Caco-2 (cell line): ENCODE data around the gene ZNF850. TPM values are rescaled to one million over a fixed set of nuclear protein-coding genes. Genes with fewer than 3 reads are reported as not detected.

Experiments
- Bru-seq: library from RNA; stranded (reverse); fragments of 400-500 nt; gene quantifications from one replicate; lab custom pipeline; 2021; lab: Mats Ljungman, UMichigan
- BruChase-seq, 2 experiments: library from RNA; stranded (reverse); fragments of 400-500 nt; gene quantifications; one replicate each; lab custom pipeline; 2021; lab: Mats Ljungman, UMichigan
- BruUV-seq: library from RNA; stranded (reverse); fragments of 400-500 nt; replicated peaks from 2 replicates; lab custom pipeline; 2021; lab: Mats Ljungman, UMichigan
- CTCF ChIA-PET: fragments of 300-600 bp; sonication (Branson Sonifier 250); formaldehyde crosslinking; loops from one replicate; lab custom pipeline; 2022; ENCODE audit warnings: antibody characterized with exemption; lab: Charles Lee
- POLR2A ChIA-PET: fragments of 300-600 bp; sonication (Branson Sonifier 250); formaldehyde crosslinking; loops from one replicate; lab custom pipeline; 2022; ENCODE audit warnings: antibody characterized with exemption; lab: Charles Lee
- DNase-seq, 2 experiments: peaks; one replicate each; pipeline versions ENCODE4 v3.0.0 to v3.0.0-alpha.2; 2020 to 2022
- H3K27me3 ChIP-seq: replicated peaks from 2 replicates; pipeline ENCODE4 v1.6.0; 2011; ENCODE audit warnings: low read length; ENCODE audit not compliant: control insufficient read depth, insufficient read depth
- H3K36me3 ChIP-seq: 2 replicates; pipeline ENCODE4 v1.5.1; 2011; ENCODE audit warnings: low read length; ENCODE audit not compliant: control insufficient read depth, insufficient read depth
- H3K4me1 ChIP-seq: fragments of 250-450 bp; sonication (Bioruptor Pico); 2 replicates; pipeline ENCODE4 v1.5.1; 2020; ENCODE audit warnings: mild to moderate bottlenecking
- H3K4me3 ChIP-seq: 2 replicates; pipeline ENCODE4 v1.5.1; 2011; ENCODE audit warnings: low read depth, mild to moderate bottlenecking, control low read depth, low read length
- H3K9me3 ChIP-seq: fragments of 250-450 bp; sonication (Bioruptor Pico); 2 replicates; pipeline ENCODE4 v1.5.1; 2020; ENCODE audit warnings: mild to moderate bottlenecking, moderate library complexity
- H3K27ac Mint-ChIP-seq: one replicate; pipeline ENCODE4 v1.8.0; 2022; ENCODE audit warnings: mixed read lengths; ENCODE audit not compliant: unreplicated experiment
- H3K27me3 Mint-ChIP-seq: one replicate; pipeline ENCODE4 v1.8.0; 2022; ENCODE audit warnings: mixed read lengths; ENCODE audit not compliant: insufficient read depth, unreplicated experiment
- H3K36me3 Mint-ChIP-seq: one replicate; pipeline ENCODE4 v1.8.0; 2022; ENCODE audit warnings: mild to moderate bottlenecking, mixed read lengths; ENCODE audit not compliant: insufficient read depth, unreplicated experiment
- H3K4me1 Mint-ChIP-seq: one replicate; pipeline ENCODE4 v1.8.0; 2022; ENCODE audit warnings: low read depth, mixed read lengths; ENCODE audit not compliant: unreplicated experiment
- H3K4me3 Mint-ChIP-seq: one replicate; pipeline ENCODE4 v1.8.0; 2022; ENCODE audit warnings: mild to moderate bottlenecking, moderate library complexity, mixed read lengths; ENCODE audit not compliant: unreplicated experiment
- H3K9me3 Mint-ChIP-seq: one replicate; pipeline ENCODE4 v1.8.0; 2022; ENCODE audit warnings: mixed read lengths; ENCODE audit not compliant: unreplicated experiment
- intact Hi-C: fragments of 100-400 bp; cut with micrococcal nuclease; formaldehyde crosslinking; loops from one replicate; pipeline ENCODE4 v1.10.0; 2022; ENCODE audit not compliant: unreplicated experiment
- long read RNA-seq: library from polyadenylated mRNA; stranded (forward); transcript quantifications from one replicate; pipeline ENCODE4 v2.0.0, GENCODE V29; 2022
- total RNA-seq: library from RNA; stranded (reverse); gene quantifications from 2 replicates; pipeline ENCODE4 v1.2.3, GENCODE V29; 2022
- TF ChIP-seq, protein P1 (sequence below), 2 experiments: fragments of 200-600 bp in 1 of 2; IDR thresholded peaks; 1 replicate in 1 of 2; 2 replicates in 1 of 2; pipeline versions ENCODE4 v1.5.1 to v1.8.0; 2011 to 2022; ENCODE audit warnings: antibody characterized with exemption in 1 of 2, control low read depth in 1 of 2, inconsistent platforms in 1 of 2, low read depth in 1 of 2, low read length in 1 of 2, mild to moderate bottlenecking in 1 of 2, moderate library complexity in 1 of 2; ENCODE audit not compliant: insufficient read depth in 1 of 2, severe bottlenecking in 1 of 2, unreplicated experiment in 1 of 2

ZNF850 gene
- 7.2 and 7.8 TPM in 2 replicates for total RNA-seq
- Bru-seq, nascent RNA, result percentile 56 among the genes with signal in this experiment
- BruChase-seq, experiment 1, labeled RNA remaining after a 2-hour chase, result percentile 66 among the genes with signal in this experiment
- BruChase-seq, experiment 2, labeled RNA remaining after a 6-hour chase, result percentile 58 among the genes with signal in this experiment
- long read RNA-seq, full-length matches to known transcripts, result 1 of 1 reads
- long read RNA-seq, partial matches to known transcripts, result 0 of 1 reads
- long read RNA-seq, other reads (novel, unspliced or antisense), result 0 of 1 reads

DNA sequence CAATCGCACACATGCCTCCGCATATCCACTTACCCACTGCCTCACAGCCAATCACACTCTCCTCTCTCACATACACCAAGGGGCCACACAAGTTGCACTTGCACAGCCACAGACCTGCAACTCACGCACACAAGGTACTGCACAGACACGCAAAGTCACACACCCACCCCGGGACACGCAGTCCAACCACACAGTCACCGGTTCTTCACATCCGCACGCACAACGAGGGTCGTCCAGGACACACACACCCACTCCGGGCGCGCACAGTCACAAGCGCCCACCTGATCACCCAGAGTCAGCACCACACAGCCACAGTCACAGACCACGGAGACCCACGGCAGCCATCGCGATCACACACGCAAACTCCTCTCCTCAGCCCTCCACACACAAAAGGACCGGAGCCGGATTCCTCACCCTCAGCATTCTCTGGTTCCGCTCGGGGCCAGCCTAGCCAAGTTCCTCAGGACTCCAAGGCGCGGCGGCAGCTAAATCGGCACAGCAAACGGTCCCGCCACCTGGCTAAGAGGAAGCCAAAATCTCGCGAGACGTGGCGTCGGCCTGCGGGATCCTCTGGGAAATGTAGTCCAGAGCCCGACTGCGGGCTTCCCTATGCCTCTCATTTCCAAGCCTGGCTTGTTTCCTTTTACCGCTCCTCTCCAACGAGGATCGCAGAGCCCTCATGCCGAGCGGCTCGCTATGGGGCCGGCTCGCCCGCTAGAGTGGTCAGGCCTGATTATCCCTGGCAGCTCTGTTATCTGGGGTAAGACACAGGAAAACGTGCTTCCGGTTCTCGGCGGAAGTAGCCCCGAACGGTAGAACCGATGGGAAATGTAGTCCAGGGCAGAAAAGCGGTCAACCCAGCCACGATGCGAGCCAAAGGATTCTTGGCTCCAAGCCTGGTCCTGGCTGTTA lies at the start of gene ZNF850:
TSS of gene ZNF850 (minus strand) at position 497 of the 912 bp plus-strand sequence. CDS start 10,201 bp downstream, outside the sequence.
- no peaks in the 10 kb centered on the region for H3K4me1 ChIP-seq
- Mint-ChIP-seq H3K27ac (peak within 1 kb of the TSS; percentile 88), H3K4me3 (peak within 1 kb of the TSS; percentile 96), H3K9me3 (peaks cover 34% of the 10 kb centered on the region), H3K27me3 (no peaks in the 10 kb centered on the region), H3K36me3 (peaks cover 34% of the 10 kb centered on the region), H3K4me1 (peaks cover 17% of the 10 kb centered on the region)
- CTCF ChIA-PET, result no interaction called here
- TF ChIP-seq, protein P1, sequence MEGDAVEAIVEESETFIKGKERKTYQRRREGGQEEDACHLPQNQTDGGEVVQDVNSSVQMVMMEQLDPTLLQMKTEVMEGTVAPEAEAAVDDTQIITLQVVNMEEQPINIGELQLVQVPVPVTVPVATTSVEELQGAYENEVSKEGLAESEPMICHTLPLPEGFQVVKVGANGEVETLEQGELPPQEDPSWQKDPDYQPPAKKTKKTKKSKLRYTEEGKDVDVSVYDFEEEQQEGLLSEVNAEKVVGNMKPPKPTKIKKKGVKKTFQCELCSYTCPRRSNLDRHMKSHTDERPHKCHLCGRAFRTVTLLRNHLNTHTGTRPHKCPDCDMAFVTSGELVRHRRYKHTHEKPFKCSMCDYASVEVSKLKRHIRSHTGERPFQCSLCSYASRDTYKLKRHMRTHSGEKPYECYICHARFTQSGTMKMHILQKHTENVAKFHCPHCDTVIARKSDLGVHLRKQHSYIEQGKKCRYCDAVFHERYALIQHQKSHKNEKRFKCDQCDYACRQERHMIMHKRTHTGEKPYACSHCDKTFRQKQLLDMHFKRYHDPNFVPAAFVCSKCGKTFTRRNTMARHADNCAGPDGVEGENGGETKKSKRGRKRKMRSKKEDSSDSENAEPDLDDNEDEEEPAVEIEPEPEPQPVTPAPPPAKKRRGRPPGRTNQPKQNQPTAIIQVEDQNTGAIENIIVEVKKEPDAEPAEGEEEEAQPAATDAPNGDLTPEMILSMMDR (IDR thresholded peaks at IDR 0.05; ENCODE audit: insufficient read depth in 1 of 2, low read depth in 1 of 2, low read length in 1 of 2, severe bottlenecking in 1 of 2, unreplicated experiment in 1 of 2), result no peak
- DNase-seq, result peak; percentile 93 to 96
- no peaks in the 10 kb centered on the region for H3K36me3 ChIP-seq
- POLR2A ChIA-PET, result interaction anchor here (0.9 to 1.1 kb wide), 2 partner anchors 199 to 283 kb away, joined by 3 read pairs; partner anchors contain the start of gene ZNF529
- intact Hi-C loops, result loop anchor here (5.0 to 10.0 kb wide), 5 partner anchors 85 to 285 kb away; partner anchors contain the start of genes ZNF260, ZNF461, ZNF529 and ZNF566
- peaks cover 18% of the 10 kb centered on the region for H3K9me3 ChIP-seq
- BruUV-seq, result TSS peak; percentile 81
- H3K4me3 ChIP-seq, result peak within 1 kb of the TSS; percentile 66
- H3K27me3 ChIP-seq, result no peaks in the 10 kb centered on the region

DNA sequence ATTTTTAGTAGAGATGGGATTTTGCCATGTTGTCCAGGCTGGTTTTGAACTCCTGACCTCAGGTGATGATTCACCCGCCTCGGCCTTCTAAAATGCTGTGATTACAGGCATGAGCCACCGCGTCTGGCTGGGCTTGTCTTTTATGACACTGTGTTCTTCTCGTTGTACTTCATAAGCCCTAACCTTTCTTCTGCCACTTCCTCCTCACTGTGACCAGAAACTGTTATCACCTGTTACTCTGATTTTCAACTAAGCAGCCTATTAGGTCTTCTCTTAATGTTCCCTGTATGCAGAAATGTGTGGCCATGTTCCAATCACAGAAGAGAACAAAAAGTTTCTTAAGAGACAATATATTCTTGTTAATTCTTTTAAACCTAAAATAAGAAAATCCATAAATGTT lies 49.2 kb upstream of the ZNF850 start:
- Mint-ChIP-seq H3K4me1 (no peaks in the 10 kb centered on the region), H3K9me3 (peaks cover 53% of the 10 kb centered on the region), H3K4me3 (no peak overlapping the region), H3K27ac (no peak overlapping the region), H3K27me3 (no peaks in the 10 kb centered on the region), H3K36me3 (no peaks in the 10 kb centered on the region)
- no peaks in the 10 kb centered on the region for H3K4me1 ChIP-seq
- H3K27me3 ChIP-seq, result no peaks in the 10 kb centered on the region
- DNase-seq, result no peak
- TF ChIP-seq, protein P1 (IDR thresholded peaks at IDR 0.05; ENCODE audit: insufficient read depth in 1 of 2, low read depth in 1 of 2, low read length in 1 of 2, severe bottlenecking in 1 of 2, unreplicated experiment in 1 of 2), result no peak
- peaks cover 51% of the 10 kb centered on the region for H3K9me3 ChIP-seq
- ChIA-PET POLR2A (no interaction called here), CTCF (no interaction called here)
- H3K4me3 ChIP-seq, result no peak overlapping the region
- intact Hi-C loops, result no loop called here
- H3K36me3 ChIP-seq, result no peaks in the 10 kb centered on the region
- no TSS peak for BruUV-seq

DNA sequence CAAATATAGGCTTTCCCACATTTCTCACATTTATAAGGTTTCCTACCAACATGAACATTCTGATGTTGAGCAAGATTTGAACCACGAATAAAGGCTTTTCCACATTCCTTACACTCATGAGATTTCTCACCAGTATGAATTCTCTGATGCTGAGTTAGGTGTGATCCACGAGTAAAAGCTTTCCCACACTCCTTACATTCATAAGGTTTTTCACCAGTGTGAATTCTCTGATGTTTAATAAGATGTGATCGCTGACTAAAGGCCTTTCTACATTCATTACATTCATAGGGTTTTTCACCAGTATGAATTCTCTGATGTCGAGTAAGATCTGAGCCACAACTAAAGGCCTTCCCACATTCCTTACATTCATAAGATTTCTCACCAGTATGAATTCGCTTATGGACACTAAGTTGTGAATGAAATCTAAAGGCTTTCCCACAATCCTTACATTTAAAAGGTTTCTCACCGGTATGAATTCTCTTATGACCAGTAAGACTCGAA lies 46.6 kb upstream of the ZNF850 start:
- no peaks in the 10 kb centered on the region for H3K36me3 ChIP-seq
- H3K9me3 ChIP-seq, result peaks cover 45% of the 10 kb centered on the region
- no peaks in the 10 kb centered on the region for H3K27me3 ChIP-seq
- no peaks in the 10 kb centered on the region for H3K4me1 ChIP-seq
- DNase-seq, result no peak
- no peaks in the 10 kb centered on the region for H3K36me3 Mint-ChIP-seq
- no peak overlapping the region for H3K27ac Mint-ChIP-seq
- intact Hi-C loops, result no loop called here
- H3K4me3 Mint-ChIP-seq, result no peak overlapping the region
- TF ChIP-seq, protein P1 (IDR thresholded peaks at IDR 0.05; ENCODE audit: insufficient read depth in 1 of 2, low read depth in 1 of 2, low read length in 1 of 2, severe bottlenecking in 1 of 2, unreplicated experiment in 1 of 2), result no peak
- ChIA-PET CTCF (no interaction called here), POLR2A (no interaction called here)
- H3K4me3 ChIP-seq, result no peak overlapping the region
- no TSS peak for BruUV-seq
- H3K27me3 Mint-ChIP-seq, result no peaks in the 10 kb centered on the region
- H3K4me1 Mint-ChIP-seq, result no peaks in the 10 kb centered on the region
- peaks cover 32% of the 10 kb centered on the region for H3K9me3 Mint-ChIP-seq
